A549 (cell line): ENCODE measurements around the gene CDH26. TPM values are rescaled to one million over a fixed set of nuclear protein-coding genes. Genes with fewer than 3 reads are reported as not detected.

ENCODE experiments used
- ATAC-seq, 2 experiments: fragments of 200-7000 bp in 1 of 2; fragments of >200 bp in 1 of 2; cut with Nextera tagmentation in 1 of 2; cut with Tn5 transposase in 1 of 2; 3 replicates each; pipeline versions ENCODE4 v1.8.0 to v1.9.1; 2018 to 2020; ENCODE audit warnings: mild to moderate bottlenecking in 1 of 2, moderate library complexity in 1 of 2
- CTCF ChIA-PET: fragments of 300-600 bp; sonication (Branson Sonifier 250); formaldehyde crosslinking; extraction: SDS; loops from one replicate; lab custom pipeline; 2021; ENCODE audit warnings: antibody characterized with exemption, inconsistent platforms; lab: Yijun Ruan, JAX
- POLR2A ChIA-PET: fragments of 350-600 bp; formaldehyde crosslinking; extraction: SDS; loops from one replicate; lab custom pipeline; 2021; ENCODE audit warnings: antibody characterized with exemption, inconsistent platforms; lab: Yijun Ruan, JAX
- DNase-seq, 2 experiments: peaks; one replicate each; pipeline versions ENCODE4 v3.0.0 to v3.0.0-alpha.2; 2011 to 2016; ENCODE audit warnings: low read depth in 1 of 2, low spot score in 1 of 2
- FAIRE-seq: peaks from 2 replicates; lab custom pipeline; 2011; peaks lifted over from hg19 to GRCh38; lab: Jason Lieb, UNC
- H3K27ac ChIP-seq, 2 experiments: fragments of >200 bp; sonication (Bioruptor Twin); formaldehyde crosslinking; 3 replicates each; pipeline ENCODE4 v1.5.1; 2016 to 2017
- H3K4me1 ChIP-seq: fragments of >200 bp; sonication (Bioruptor Twin); formaldehyde crosslinking; 3 replicates; pipeline ENCODE4 v1.6.1; 2016
- H3K4me2 ChIP-seq: fragments of >200 bp; sonication (Bioruptor Twin); formaldehyde crosslinking; 3 replicates; pipeline ENCODE4 v1.6.1; 2016
- H3K4me3 ChIP-seq: fragments of >200 bp; sonication (Bioruptor Twin); formaldehyde crosslinking; 3 replicates; pipeline ENCODE4 v1.5.1; 2016
- H3K9me3 ChIP-seq: fragments of >200 bp; sonication (Bioruptor Twin); formaldehyde crosslinking; 3 replicates; pipeline ENCODE4 v1.6.1; 2016
- BHLHE40 ChIP-seq: IDR thresholded peaks from 2 replicates; pipeline ENCODE4 v1.6.1; 2012; ENCODE audit warnings: low read depth, low read length, inconsistent platforms
- CBX8 ChIP-seq: fragments of 200-600 bp; sonication (generic); IDR thresholded peaks from 2 replicates; pipeline ENCODE4 v1.6.1; 2016
- EHF ChIP-seq: fragments of 250-450 bp; sonication (Bioruptor Pico); IDR thresholded peaks from 2 replicates; pipeline ENCODE4 v1.5.0; 2020; ENCODE audit warnings: mild to moderate bottlenecking
- EP300 ChIP-seq, 2 experiments: fragments of >200 bp; sonication (Bioruptor Twin); formaldehyde crosslinking; IDR thresholded peaks; 2 replicates in 1 of 2; 3 replicates in 1 of 2; pipeline ENCODE4 v1.6.1; 2016 to 2017
- FOSB ChIP-seq: fragments of 250-450 bp; sonication (Bioruptor Pico); IDR thresholded peaks from 2 replicates; pipeline ENCODE4 v1.5.0; 2020; ENCODE audit warnings: mild to moderate bottlenecking, moderate library complexity
- FOSL2 ChIP-seq, 2 experiments: fragments of 450-650 bp in 1 of 2; fragments of >200 bp in 1 of 2; sonication (Bioruptor Twin) in 1 of 2; formaldehyde crosslinking; IDR thresholded peaks; 2 replicates each; pipeline versions ENCODE4 v1.5.0 to v1.6.1; 2016 to 2020; ENCODE audit warnings: mild to moderate bottlenecking in 1 of 2, moderate library complexity in 1 of 2
- KDM1A ChIP-seq: fragments of 200-600 bp; sonication (generic); IDR thresholded peaks from 2 replicates; pipeline ENCODE4 v1.6.1; 2016; ENCODE audit warnings: low read depth, mild to moderate bottlenecking
- KDM5A ChIP-seq: fragments of 200-600 bp; sonication (generic); IDR thresholded peaks from 2 replicates; pipeline ENCODE4 v1.6.1; 2016; ENCODE audit warnings: antibody characterized with exemption, mild to moderate bottlenecking
- NFE2L2 ChIP-seq: fragments of 150-350 bp; conservative IDR thresholded peaks from 2 replicates; pipeline ENCODE4 v1.6.1; 2014; ENCODE audit warnings: low read length
- POLR2AphosphoS2 ChIP-seq: conservative IDR thresholded peaks from 2 replicates; pipeline ENCODE4 v1.6.1; 2012; ENCODE audit warnings: low read length, improper control_type of control experiment, inconsistent platforms
- RAD21 ChIP-seq, 2 experiments: fragments of >200 bp in 1 of 2; sonication (Bioruptor Twin) in 1 of 2; formaldehyde crosslinking in 1 of 2; IDR thresholded peaks in 1 of 2; conservative IDR thresholded peaks in 1 of 2; 2 replicates in 1 of 2; 3 replicates in 1 of 2; pipeline ENCODE4 v1.6.1; 2012 to 2018; ENCODE audit warnings: inconsistent platforms in 1 of 2
- SMC3 ChIP-seq: fragments of >200 bp; sonication (Bioruptor Twin); formaldehyde crosslinking; IDR thresholded peaks from 3 replicates; pipeline ENCODE4 v1.6.1; 2018; ENCODE audit warnings: inconsistent platforms
- TFCP2L1 ChIP-seq: fragments of 250-450 bp; sonication (Bioruptor Pico); IDR thresholded peaks from 2 replicates; pipeline ENCODE4 v1.5.0; 2021; ENCODE audit warnings: mild to moderate bottlenecking
- ZNF302 ChIP-seq: fragments of 250-450 bp; sonication (Bioruptor Pico); IDR thresholded peaks from 2 replicates; pipeline ENCODE4 v1.9.0; 2021; ENCODE audit warnings: inconsistent platforms, mild to moderate bottlenecking, moderate library complexity
- WGBS: methylation state at CpG from one replicate; pipeline ENCODE4 v1.1.6; 2017; ENCODE audit errors: missing lambda C conversion rate; 5-methylcytosine and 5-hydroxymethylcytosine counted together
- polyA plus RNA-seq, 4 experiments: library from polyadenylated mRNA; depleted of rRNA in 3 of 4; stranded (reverse); fragments of >200 nt; fragmentation: RNase III in 1 of 4; extraction: RNeasy Plus Mini Kit Qiagen cat#74134 plus additional on column Dnase treatment in 1 of 4; gene quantifications; 2 replicates in 3 of 4; 3 replicates in 1 of 4; pipeline ENCODE4 v1.2.3, GENCODE V29; 2011 to 2017
- TF ChIP-seq, protein P1 (sequence below): fragments of 200-600 bp; sonication (generic); IDR thresholded peaks from 2 replicates; pipeline ENCODE4 v1.6.1; 2016; ENCODE audit warnings: antibody characterized with exemption, mild to moderate bottlenecking, moderate library complexity
- TF ChIP-seq, protein P2 (sequence below): IDR thresholded peaks from 2 replicates; pipeline ENCODE4 v1.6.1; 2012
- TF ChIP-seq, protein P3 (sequence below): fragments of >200 bp; sonication (Bioruptor Twin); formaldehyde crosslinking; IDR thresholded peaks from 3 replicates; pipeline ENCODE4 v1.5.1; 2016
- TF ChIP-seq, protein P4 (sequence below): fragments of >200 bp; sonication (Bioruptor Twin); formaldehyde crosslinking; IDR thresholded peaks from 2 replicates; pipeline ENCODE4 v1.6.1; 2016
- TF ChIP-seq, protein P5 (sequence below): fragments of 250-450 bp; sonication (Bioruptor Pico); IDR thresholded peaks from 2 replicates; pipeline ENCODE4 v1.5.0; 2021; ENCODE audit warnings: mild to moderate bottlenecking, moderate library complexity, borderline replicate concordance

The CDH26 gene
- polyA plus RNA-seq, 2 of the 4 experiments (the other 2 are of a cell fraction): 0.27 to 0.57 TPM

DNA sequence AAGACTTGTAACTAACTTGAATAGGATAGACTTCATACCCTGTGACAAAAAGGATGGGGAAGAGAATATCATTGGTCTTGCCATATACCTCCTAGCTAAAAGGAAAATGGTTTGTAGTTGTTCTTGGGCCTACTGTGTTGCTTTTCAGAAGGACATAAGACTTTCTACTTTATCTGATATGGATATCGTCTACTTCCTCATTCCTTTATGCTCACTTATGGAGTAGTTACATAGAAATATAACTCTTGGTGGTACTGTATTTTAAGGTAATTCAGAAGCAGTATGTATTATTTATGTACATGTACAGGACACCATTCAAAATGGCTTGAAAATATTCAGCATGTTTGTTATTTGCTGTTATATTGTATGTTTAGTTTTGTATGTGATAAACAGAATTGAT, 10.0 kb upstream of the CDH26 start (continued):
- TF ChIP-seq, protein P1, sequence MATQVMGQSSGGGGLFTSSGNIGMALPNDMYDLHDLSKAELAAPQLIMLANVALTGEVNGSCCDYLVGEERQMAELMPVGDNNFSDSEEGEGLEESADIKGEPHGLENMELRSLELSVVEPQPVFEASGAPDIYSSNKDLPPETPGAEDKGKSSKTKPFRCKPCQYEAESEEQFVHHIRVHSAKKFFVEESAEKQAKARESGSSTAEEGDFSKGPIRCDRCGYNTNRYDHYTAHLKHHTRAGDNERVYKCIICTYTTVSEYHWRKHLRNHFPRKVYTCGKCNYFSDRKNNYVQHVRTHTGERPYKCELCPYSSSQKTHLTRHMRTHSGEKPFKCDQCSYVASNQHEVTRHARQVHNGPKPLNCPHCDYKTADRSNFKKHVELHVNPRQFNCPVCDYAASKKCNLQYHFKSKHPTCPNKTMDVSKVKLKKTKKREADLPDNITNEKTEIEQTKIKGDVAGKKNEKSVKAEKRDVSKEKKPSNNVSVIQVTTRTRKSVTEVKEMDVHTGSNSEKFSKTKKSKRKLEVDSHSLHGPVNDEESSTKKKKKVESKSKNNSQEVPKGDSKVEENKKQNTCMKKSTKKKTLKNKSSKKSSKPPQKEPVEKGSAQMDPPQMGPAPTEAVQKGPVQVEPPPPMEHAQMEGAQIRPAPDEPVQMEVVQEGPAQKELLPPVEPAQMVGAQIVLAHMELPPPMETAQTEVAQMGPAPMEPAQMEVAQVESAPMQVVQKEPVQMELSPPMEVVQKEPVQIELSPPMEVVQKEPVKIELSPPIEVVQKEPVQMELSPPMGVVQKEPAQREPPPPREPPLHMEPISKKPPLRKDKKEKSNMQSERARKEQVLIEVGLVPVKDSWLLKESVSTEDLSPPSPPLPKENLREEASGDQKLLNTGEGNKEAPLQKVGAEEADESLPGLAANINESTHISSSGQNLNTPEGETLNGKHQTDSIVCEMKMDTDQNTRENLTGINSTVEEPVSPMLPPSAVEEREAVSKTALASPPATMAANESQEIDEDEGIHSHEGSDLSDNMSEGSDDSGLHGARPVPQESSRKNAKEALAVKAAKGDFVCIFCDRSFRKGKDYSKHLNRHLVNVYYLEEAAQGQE: no peak
- TF ChIP-seq FOSL2 (IDR thresholded peaks at IDR 0.05): no peak
- TF ChIP-seq FOSL2 (CRISPR knock-in tag; IDR thresholded peaks at IDR 0.05): no peak
- no peak for TF ChIP-seq BHLHE40
- TF ChIP-seq, protein P2, sequence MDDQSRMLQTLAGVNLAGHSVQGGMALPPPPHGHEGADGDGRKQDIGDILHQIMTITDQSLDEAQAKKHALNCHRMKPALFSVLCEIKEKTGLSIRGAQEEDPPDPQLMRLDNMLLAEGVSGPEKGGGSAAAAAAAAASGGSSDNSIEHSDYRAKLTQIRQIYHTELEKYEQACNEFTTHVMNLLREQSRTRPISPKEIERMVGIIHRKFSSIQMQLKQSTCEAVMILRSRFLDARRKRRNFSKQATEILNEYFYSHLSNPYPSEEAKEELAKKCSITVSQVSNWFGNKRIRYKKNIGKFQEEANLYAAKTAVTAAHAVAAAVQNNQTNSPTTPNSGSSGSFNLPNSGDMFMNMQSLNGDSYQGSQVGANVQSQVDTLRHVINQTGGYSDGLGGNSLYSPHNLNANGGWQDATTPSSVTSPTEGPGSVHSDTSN: no peak
- TF ChIP-seq TFCP2L1: no peak
- TF ChIP-seq, protein P3, sequence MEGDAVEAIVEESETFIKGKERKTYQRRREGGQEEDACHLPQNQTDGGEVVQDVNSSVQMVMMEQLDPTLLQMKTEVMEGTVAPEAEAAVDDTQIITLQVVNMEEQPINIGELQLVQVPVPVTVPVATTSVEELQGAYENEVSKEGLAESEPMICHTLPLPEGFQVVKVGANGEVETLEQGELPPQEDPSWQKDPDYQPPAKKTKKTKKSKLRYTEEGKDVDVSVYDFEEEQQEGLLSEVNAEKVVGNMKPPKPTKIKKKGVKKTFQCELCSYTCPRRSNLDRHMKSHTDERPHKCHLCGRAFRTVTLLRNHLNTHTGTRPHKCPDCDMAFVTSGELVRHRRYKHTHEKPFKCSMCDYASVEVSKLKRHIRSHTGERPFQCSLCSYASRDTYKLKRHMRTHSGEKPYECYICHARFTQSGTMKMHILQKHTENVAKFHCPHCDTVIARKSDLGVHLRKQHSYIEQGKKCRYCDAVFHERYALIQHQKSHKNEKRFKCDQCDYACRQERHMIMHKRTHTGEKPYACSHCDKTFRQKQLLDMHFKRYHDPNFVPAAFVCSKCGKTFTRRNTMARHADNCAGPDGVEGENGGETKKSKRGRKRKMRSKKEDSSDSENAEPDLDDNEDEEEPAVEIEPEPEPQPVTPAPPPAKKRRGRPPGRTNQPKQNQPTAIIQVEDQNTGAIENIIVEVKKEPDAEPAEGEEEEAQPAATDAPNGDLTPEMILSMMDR: no peak

DNA sequence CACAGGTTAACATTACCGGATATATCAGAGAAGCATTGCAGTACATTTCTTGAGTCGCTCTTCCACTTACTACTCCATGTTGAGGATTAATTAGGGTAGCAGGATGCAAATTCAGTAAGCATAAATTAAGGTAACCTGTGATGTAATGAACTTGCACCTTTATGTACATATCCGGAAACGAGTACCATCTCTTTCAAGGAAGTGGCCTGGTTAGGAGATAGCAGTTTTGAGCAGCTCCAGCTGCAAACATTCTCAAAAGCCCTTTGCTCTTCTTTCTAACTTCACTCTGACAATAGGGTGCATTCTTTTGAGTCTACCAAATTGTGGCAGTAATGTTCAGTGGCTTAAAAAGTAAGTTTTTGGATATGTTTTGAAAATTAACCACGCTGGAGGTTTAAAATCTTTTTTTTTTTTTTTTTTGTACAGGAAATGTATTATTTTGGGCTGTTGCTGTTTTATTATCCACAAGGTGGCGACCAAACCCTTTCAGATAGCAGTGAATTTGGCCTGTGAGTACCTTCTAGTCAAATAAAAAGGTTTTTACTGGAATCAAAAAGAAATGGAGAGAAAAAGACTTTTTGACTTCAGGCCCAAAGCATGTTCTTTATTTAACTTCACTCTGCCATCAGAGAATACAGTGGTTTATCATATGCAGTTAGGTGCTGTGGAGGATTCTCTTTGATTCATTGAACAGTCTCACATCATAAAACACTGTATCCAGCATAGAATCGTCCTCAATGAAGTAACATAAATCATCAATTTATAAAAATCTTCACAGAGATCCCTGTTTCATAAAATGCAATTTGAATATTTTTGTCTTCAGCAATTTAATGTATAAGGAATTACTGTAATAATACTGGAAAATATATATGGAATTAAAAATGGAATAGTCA, 9.1 kb upstream of the CDH26 start:
- Histone ChIP-seq H3K4me2 (no peak overlapping the region), H3K9me3 (no peaks in the 10 kb centered on the region), H3K4me1 (0 out of 3 replicates have a peak, but pooled peaks cover 3% of the 10 kb centered on the region), H3K27ac (no peak overlapping the region), H3K4me3 (no peak overlapping the region)
- ATAC-seq (peak; percentile 66 to 69; a peak in 4 of 6 replicates), FAIRE-seq (no peak), DNase-seq (peak in 1 of 2 experiments; percentile 57)
- POLR2A ChIA-PET: interaction anchor here (1.7 kb wide), 1 partner anchor 9 kb away, joined by 11 read pairs; the partner anchor contains the start of genes FAM217B and PPP1R3D
- WGBS: 37% methylated on average over 7 of the region's 7 CpGs
- no peak for TF ChIP-seq EP300 (IDR thresholded peaks at IDR 0.05)
- TF ChIP-seq, protein P3: peak; percentile 72
- TF ChIP-seq RAD21 (conservative IDR thresholded peaks at IDR 0.05 in 1 of 2, IDR thresholded peaks at IDR 0.05 in 1 of 2): peak; percentile 63 to 67
- peak; percentile 37; the same call in 1 of the 3 replicates for TF ChIP-seq SMC3
- no peak for TF ChIP-seq POLR2AphosphoS2
- CTCF ChIA-PET: interaction anchor here (0.6 to 9.6 kb wide), 15 partner anchors 9 to 1533 kb away, joined by 3 to 73 read pairs (median 3); partner anchors contain the start of genes CDH26, FAM217B, PPP1R3D and SYCP2

DNA sequence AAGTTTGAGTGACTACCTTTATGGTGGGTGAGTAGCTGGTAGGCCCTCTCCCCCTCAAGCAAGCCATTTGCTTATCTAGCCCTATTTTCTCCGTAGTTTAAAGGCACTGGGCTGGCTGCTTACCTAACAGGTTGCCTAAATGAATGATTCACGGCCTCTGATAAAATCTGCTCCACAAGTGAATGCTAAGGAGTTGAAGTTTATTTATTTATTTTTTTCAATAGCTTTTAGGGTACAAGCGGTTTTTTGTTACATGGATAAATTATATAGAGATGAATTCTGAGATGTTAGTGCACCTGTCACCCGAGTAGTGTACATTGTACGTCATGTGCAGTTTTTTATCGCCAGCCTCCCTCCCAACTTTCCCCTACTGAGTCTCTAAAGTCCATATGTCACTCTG, 8.3 kb upstream of the CDH26 start:
- no peak overlapping the region for H3K27ac ChIP-seq
- ChIA-PET CTCF (interaction anchor here (0.6 to 9.6 kb wide), 8 partner anchors 9 to 108 kb away, joined by 3 to 73 read pairs (median 4); partner anchors contain the start of genes CDH26, FAM217B, PPP1R3D and SYCP2), POLR2A (no interaction called here)
- ATAC-seq: no peak
- 0 out of 3 replicates have a peak, but pooled peaks cover 3% of the 10 kb centered on the region for H3K4me1 ChIP-seq
- H3K4me3 ChIP-seq: no peak overlapping the region
- no peak for FAIRE-seq
- WGBS: 87% methylated on average over 6 of the region's 6 CpGs
- DNase-seq: no peak
- no peak overlapping the region for H3K4me2 ChIP-seq
- H3K9me3 ChIP-seq: no peaks in the 10 kb centered on the region
- no peak for TF ChIP-seq NFE2L2
- TF ChIP-seq, protein P4, sequence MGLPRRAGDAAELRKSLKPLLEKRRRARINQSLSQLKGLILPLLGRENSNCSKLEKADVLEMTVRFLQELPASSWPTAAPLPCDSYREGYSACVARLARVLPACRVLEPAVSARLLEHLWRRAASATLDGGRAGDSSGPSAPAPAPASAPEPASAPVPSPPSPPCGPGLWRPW: no peak
- no peak for TF ChIP-seq TFCP2L1
- no peak for TF ChIP-seq FOSB (CRISPR knock-in tag)
- no peak for TF ChIP-seq EHF
- TF ChIP-seq KDM5A: no peak
- TF ChIP-seq KDM1A: no peak
- no peak for TF ChIP-seq ZNF302
- no peak for TF ChIP-seq CBX8
- TF ChIP-seq, protein P5, sequence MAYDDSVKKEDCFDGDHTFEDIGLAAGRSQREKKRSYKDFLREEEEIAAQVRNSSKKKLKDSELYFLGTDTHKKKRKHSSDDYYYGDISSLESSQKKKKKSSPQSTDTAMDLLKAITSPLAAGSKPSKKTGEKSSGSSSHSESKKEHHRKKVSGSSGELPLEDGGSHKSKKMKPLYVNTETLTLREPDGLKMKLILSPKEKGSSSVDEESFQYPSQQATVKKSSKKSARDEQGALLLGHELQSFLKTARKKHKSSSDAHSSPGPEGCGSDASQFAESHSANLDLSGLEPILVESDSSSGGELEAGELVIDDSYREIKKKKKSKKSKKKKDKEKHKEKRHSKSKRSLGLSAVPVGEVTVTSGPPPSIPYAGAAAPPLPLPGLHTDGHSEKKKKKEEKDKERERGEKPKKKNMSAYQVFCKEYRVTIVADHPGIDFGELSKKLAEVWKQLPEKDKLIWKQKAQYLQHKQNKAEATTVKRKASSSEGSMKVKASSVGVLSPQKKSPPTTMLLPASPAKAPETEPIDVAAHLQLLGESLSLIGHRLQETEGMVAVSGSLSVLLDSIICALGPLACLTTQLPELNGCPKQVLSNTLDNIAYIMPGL (CRISPR knock-in tag): no peak
